Stimulated activated CD4-positive, alpha-beta T cell treated with anti-CD3 and anti-CD28 coated beads, Interleukin-15, amount 100 ng/mL, for 24 hours (primary cell): Measurements from ENCODE around the gene MAPKAP1.
A peak's percentile ranks its signal among the peaks of the same experiment; 100 is the strongest.

Experiments
- DNase-seq: peaks from one replicate; pipeline ENCODE4 v3.0.0-alpha.2; 2020

The MAPKAP1 gene

GRCh38 chr9:125532412-125532811 is 174.6 kb downstream of the MAPKAP1 start:
- no peak for DNase-seq

GRCh38 chr9:125529589-125530515 is 177.2 kb downstream of the MAPKAP1 start:
- DNase-seq = no peak

- DNase-seq = no peak
These were observed 177.9 kb downstream of the MAPKAP1 start for GRCh38 chr9:125529107-125529506.

DNA sequence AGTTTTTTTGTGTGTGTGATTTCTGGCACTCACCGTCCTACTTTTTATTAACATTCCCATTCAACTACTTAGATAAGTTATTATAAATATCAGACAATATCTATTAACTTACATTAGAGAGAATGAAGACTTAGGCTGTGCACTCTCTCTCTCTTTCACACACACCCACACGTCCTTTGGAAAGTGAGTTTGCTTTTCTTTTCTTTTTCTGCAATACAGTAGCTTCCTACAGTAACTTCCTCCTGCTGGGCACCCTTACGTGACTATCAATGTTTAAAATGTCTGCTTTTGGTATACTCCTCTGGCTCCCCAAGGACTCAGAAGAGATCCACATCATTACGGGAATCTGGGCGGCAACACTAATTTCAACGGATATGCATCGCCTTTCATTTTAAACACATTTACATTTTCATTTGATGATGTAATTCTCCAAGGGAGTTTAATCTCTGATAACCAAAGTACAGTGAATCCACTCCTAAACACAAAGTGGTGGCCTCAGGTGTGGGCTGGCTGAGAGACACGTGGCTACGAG is 179.5 kb downstream of the MAPKAP1 start:
- no peak for DNase-seq

DNA sequence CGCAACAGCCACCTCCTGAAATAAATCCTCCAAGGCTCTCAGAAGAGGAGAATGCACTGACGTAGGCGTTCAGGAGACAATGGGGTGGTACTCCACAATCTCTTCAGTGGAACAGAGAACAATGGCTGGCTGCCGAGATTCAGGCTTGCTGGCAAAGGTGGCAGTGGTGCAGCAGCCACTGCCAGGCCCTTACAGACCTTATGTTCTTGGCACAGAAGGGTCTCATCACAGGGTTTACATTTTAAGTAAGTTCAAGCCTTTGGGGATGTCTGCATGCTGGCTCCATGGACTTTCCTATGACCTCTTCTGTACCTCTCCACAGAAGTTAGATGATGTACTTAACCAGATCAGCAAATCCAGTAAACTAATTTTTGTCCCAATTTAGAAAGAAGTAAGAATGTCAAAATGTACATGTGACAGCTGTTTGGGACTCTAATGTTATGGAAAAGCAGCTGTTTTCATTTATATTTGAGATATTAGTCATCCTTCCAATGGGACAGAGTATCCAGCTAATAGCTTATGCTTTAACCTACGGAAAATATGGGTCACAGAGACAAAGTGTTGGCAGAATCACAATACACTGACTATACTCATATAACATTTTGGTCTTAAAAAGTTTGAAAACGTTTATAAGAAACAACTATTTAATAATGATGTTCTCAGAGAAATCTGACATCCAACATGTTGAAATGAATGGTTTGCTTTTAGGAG is 180.9 kb downstream of the MAPKAP1 start:
- no peak for DNase-seq

DNA sequence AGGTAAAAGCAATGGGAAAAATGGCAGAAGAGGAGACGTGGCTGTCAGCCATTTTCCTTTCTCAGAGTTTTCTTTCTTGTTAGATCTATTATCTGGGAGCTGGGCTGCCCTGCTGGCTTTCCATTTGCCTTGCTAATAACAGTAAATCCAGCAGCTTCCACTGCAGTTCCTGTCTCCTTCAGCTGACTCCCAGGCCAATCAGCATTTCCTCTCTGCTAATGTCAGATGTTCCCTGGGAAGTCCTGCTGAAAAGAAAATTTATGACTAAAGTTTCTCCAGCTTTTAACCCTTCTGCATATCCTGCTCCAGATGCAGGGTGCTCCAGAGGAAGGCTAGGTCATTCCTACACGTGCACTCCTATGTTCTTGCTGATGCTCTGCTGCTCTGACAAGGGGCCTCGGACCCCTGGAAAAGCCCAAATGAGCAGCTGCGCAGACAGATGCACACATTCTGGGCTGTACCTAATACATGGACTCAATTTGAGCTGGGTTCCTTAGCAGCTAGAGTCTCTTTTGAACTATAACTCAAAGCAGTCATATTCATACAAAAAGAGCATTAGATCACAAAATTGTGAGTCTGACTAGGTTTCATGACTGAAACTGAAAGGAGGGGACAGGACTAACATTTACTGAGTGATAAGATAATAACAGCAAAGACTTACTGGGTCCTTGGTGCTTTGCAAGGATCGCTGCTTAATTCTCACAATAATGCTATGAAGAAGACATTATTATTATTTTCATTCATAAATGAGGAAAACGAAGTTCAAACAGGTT is 182.2 kb downstream of the MAPKAP1 start:
- no peak for DNase-seq

- DNase-seq = no peak
These were observed 183.3 kb downstream of the MAPKAP1 start for GRCh38 chr9:125523681-125524080.

GRCh38 chr9:125522328-125522725 is 184.7 kb downstream of the MAPKAP1 start:
- no peak for DNase-seq

GRCh38 chr9:125521462-125522327 is 185.3 kb downstream of the MAPKAP1 start:
- peak; percentile 54 for DNase-seq

GRCh38 chr9:125519734-125520133 is 187.3 kb downstream of the MAPKAP1 start:
- DNase-seq = no peak

DNA sequence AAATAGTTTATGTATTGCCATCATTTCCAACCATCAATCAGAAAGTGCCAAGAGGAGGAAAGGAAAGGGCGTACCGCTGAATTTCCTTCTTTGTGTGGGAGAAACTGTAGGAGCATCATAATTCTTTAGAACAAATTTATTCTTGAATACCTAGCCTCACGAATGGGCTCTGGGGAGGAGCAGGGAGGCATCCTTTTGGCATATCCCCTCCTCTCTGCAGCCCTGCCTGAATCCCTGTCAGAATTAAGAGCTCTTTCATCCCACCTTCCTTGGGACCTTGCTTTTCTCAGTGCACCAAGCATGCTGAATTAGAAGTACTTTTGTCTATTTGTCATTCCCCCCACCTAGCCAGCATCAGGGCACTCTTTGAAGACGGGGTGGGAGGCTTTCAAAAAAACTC is 189.4 kb downstream of the MAPKAP1 start:
- DNase-seq = no peak

DNA sequence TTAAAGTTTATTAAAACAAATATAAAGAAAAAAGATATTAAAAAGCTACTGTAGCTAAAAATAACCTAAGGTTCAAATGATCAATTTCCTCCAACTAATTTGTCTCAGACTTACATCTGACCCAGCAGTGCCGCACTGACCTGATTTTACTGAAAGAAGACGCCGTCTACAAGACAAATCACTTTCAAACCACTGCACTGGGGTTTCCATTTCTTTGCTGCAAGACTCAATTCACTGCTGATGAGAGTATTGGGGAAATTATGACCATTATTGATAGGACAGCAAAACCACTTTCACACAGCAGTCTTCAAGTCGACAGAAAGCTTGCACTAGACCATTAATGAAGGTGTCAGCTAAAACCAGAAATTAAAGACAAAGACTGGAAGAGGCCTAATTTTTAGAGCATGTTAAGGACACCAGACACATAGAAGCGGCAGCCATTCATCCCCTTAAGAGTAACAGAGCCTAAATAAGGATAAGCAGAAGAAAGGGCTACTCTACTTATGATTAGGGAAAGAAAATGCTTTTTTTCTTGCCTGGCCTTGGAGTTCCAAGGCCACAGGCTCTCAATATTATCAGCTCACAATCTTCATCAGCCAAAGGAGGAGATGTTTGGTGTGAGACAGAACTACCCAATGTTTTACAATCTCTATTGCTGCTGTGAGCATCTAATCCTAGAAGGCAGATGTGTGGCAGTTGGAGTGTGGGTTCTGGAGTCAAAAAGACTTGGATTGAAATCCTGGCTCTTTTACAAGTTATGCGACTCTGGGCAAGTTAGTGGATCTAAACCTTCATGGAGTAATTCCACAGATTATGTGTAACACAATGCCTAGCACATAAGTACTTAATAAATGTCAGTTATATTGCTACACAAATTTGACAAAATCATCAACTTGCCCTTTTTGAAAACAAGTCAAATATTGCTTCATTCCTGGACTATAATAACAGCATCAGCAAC is 190.7 kb downstream of the MAPKAP1 start:
- DNase-seq = no peak

- no peak for DNase-seq
These were observed 191.7 kb downstream of the MAPKAP1 start for GRCh38 chr9:125515281-125515680.

DNA sequence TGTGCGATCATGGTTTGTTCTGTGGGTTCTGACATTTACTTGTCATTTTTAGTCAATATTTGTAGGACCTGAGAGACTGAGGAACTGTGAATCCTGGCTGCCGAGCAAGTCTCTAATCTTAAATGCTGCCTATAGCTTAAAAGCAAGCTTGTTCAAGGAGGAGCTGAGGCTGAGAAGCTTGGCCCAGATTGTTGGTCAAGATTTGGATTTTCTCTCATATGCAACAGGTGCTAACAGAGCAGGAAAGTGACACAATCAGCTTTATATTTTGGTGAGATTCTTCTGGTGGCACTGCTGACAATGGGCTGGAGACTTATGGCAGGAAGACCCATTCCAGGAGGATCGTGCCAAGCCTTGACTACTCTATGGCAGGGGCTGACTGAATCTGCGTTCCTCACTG is 192.5 kb downstream of the MAPKAP1 start:
- no peak for DNase-seq

DNA sequence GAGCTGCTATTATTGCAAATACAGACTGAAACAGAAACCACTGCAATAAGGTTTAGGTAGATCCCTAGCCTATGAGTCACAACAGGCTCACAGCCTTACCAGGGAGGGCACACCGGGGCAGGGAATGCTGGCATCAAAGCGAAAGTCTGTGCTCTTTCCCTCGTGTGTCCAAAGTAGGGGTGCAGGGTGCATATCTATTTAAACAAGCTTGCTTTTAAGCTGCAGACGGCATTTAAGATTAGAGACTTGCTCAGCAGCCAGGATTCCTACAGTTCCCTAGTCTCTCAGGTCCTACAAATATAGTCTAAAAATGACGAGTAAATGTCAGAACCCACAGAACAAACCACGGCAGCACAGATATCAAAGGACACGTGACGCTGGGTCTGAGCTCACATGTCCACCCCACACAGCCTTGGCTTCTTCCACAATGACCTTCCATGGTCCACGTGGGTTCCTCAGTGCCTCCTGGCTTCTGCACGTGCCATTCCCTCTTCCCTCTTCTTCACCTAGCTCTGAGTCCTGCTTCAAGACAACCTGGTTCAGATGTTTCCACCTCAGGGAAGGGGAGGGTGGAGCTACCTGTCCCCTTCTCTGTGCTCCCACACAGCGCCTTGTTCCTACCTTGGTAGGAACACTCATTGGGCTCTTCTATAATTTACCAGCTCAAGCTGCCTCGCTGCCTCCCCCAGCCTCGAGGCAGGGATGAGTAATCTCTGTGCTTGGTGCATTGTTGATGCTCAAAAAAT is 193.2 kb downstream of the MAPKAP1 start:
- peak; percentile 56 for DNase-seq

GRCh38 chr9:125513303-125513667 is 193.7 kb downstream of the MAPKAP1 start:
- DNase-seq = no peak

- no peak for DNase-seq
These were observed 195.0 kb downstream of the MAPKAP1 start for GRCh38 chr9:125511789-125512660.

DNA sequence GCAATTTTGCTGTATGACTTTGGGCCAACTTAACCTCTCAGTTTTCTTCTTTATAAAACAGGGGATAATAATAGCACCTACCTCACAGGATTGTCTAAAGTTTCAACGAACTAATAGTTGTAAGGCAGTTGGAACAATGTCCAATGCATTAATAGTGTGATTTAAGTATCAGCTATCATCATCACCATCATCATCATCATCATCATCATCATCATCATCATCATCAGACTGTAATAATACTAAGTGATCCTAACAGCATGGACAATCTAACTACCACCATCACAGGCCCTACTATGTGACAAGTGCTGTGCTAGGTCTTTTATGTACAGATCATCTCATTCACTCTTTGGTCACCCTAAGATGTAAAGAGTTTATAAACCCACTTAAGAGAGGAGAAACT is 196.0 kb downstream of the MAPKAP1 start:
- no peak for DNase-seq

DNA sequence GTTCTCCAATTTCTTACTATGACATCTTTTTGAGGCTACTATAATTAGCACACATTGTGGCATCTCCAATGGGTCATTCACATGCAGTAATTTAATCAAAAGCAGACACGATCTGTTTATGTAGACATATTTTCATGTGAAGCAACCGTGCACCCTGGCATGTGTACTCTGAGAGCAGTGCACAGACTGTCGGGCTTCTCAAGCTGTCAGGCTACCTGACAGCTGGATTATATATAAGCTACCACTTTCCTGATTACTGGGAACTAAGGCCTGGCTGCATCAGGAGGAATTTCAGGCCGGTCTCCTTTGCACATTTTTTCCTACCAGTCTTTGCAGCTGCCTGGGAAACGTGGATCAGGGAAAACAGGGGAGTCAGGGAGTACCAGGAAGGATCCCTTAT is 197.5 kb downstream of the MAPKAP1 start:
- no peak for DNase-seq
